ENCODE data around the gene LAMC3.

LAMC3 gene

DNA sequence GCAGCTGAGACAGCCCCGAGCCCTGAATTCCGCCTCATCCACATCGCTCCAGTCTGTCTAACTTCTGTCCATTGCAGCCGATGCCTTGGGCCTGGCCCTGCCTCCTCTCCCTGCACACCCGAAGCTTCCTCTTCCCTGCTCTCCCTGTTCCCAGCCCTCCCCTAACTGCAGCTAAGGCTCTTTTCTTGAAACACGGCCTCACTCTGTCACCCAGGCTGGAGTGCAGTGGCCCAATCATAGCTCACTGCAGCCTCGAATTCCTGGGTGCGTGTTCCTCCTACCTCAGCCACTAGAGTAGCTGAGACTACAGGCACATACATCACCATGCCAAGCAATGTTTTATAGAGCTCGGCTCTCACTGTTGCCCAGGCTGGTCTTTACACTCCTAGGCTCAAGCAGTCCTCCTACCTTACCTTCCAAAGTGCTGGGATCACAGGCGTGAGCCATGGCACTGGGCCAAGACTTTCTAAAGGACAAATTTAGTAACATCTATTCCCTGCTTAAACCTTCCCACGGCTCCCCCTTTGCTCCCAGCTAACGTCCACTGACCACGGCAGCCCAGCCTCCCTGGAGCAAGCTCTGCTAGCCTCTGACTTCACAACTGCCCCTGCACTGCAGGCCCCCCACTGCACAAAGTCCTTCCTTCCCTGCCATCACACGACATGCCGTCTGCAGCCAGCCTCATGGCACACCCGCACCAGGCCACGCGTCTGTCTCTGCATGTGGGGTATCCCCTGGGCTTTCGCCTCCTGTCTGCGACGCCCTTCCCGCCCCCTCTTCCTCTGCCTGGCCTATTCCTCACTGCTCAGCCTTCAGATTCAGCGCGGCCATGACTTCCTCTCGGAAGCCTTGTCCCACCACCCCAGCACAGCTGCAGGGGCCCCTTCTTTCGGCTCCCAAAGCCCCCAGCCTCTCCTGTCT, 28.6 kb downstream of the LAMC3 start:
- no peak overlapping the region for H3K27ac ChIP-seq
- TF ChIP-seq CTCF (IDR thresholded peaks at IDR 0.05) = no peak
- TF ChIP-seq ZFX (IDR thresholded peaks at IDR 0.05; ENCODE audit: borderline replicate concordance) = no peak

DNA sequence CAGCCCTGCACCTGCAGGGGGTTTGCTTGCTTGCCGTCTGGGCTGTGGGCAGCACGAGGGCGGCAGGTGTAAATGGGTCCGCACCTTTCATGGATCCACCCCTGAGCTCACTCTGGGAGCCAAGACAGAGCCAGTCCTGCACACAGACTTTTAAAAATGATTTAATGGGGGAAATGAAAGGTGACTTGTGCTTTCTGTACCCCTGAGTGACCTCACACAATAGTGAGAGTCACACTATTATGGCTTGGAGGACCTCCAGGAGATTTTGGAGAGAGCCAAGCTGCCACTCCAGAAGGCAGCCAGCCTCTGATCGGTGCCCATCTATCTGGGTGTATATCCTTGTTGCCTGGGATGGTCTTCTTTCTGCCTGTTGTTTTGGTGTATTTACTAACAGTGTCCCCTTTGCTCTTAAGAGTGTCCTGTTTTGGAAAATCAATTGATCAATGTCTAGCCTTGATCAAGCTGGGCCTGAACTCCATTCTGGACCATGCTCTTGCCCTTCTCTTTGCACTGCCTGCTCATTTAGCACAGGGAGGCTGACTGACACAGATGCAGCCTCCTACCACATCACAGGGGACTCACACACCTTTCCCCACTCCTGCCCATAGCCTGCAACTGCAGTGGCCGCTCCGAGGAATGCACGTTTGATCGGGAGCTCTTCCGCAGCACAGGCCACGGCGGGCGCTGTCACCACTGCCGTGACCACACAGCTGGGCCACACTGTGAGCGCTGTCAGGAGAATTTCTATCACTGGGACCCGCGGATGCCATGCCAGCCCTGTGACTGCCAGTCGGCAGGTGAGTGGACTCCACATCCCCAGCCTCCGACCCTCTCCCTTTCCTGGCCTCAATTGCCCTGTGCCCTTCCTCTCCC, 29.5 kb downstream of the LAMC3 start:
- no peak overlapping the region for H3K27ac ChIP-seq
- TF ChIP-seq ZFX (IDR thresholded peaks at IDR 0.05; ENCODE audit: borderline replicate concordance) = no peak
- no peak for TF ChIP-seq CTCF (IDR thresholded peaks at IDR 0.05)

- no peak for TF ChIP-seq CTCF (IDR thresholded peaks at IDR 0.05)
- TF ChIP-seq ZFX (IDR thresholded peaks at IDR 0.05; ENCODE audit: borderline replicate concordance) = no peak
Measured at GRCh38 chr9:131039129-131039954, 30.4 kb downstream of the LAMC3 start.

DNA sequence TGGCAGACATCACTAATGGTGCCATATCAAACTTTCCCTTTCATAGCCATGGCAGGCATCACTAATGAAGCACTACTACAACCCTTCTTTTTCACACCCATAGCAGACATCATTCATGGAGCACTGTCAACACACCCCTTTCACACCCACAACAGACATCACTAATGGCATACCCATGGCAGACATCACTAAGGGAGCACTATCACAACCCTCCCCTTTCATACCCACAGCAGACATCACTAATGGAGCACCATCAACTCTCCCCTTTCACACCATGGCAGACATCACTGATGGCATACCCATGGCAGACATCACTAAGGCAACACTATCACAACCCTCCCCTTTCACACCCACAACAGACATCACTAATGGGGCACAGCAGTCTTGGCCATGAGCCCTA, 33.7 kb downstream of the LAMC3 start:
- no peak for TF ChIP-seq CTCF (IDR thresholded peaks at IDR 0.05)
- no peak for TF ChIP-seq ZFX (IDR thresholded peaks at IDR 0.05; ENCODE audit: borderline replicate concordance)
- no peak overlapping the region for H3K27ac ChIP-seq

More at GRCh38 chr9:131039129-131039954, 30.4 kb downstream of the LAMC3 start:
- H3K27ac ChIP-seq = no peak overlapping the region

DNA sequence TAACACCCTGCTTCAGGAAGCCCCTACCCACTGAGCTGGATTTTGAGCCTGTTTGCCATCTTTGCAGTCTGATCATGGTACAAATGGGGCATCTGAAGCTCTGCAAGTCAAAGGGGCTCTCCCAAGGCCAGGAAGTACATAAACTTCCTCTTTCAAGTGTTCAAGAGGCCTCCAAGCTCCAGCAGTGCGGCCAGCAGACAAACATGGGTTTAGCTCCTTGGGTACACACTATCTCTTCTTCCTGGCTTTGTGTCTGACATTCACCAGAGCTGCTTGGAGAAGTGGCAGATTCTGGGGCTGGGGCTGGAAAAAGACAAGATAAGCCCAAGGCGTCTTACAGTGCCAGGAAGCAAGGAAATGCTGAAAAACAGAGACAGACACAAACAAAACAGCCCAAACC, 34.1 kb downstream of the LAMC3 start:
- no peak overlapping the region for H3K27ac ChIP-seq
- TF ChIP-seq ZFX (IDR thresholded peaks at IDR 0.05; ENCODE audit: borderline replicate concordance) = no peak
- TF ChIP-seq CTCF (IDR thresholded peaks at IDR 0.05) = no peak

GRCh38 chr9:131043646-131044045, 34.7 kb downstream of the LAMC3 start:
- no peak overlapping the region for H3K27ac ChIP-seq
- no peak for TF ChIP-seq ZFX (IDR thresholded peaks at IDR 0.05; ENCODE audit: borderline replicate concordance)
- TF ChIP-seq CTCF (IDR thresholded peaks at IDR 0.05) = no peak
